GM12878 (cell line): Measurements from ENCODE around the gene FGFBP1. TPM values are rescaled to one million over a fixed set of nuclear protein-coding genes. Genes with fewer than 3 reads are reported as not detected.

Experiments
- CREM ChIP-seq: IDR thresholded peaks from 2 replicates; pipeline ENCODE4 v1.6.1; 2014; ENCODE audit warnings: antibody characterized with exemption, low read depth
- HDAC2 ChIP-seq: fragments of 200-600 bp; sonication (generic); IDR thresholded peaks from 2 replicates; pipeline ENCODE4 v1.6.1; 2017
- IRF3 ChIP-seq: fragments of 450-650 bp; IDR thresholded peaks from 2 replicates; pipeline ENCODE4 v1.6.1; 2014; ENCODE audit warnings: mild to moderate bottlenecking
- JUNB ChIP-seq: IDR thresholded peaks from 2 replicates; pipeline ENCODE4 v1.6.1; 2016; ENCODE audit warnings: antibody characterized with exemption, mild to moderate bottlenecking
- MEF2A ChIP-seq: IDR thresholded peaks from 2 replicates; pipeline ENCODE4 v1.6.1; 2011; ENCODE audit warnings: low read depth, mild to moderate bottlenecking, low read length, moderate library complexity; ENCODE audit not compliant: insufficient read depth
- MYB ChIP-seq: fragments of 150-350 bp; IDR thresholded peaks from 2 replicates; pipeline ENCODE4 v1.6.1; 2014; ENCODE audit warnings: mild to moderate bottlenecking, low read depth, low read length, borderline replicate concordance
- NFXL1 ChIP-seq: fragments of 450-650 bp; IDR thresholded peaks from 2 replicates; pipeline ENCODE4 v1.6.1; 2017; ENCODE audit warnings: antibody characterized with exemption, mild to moderate bottlenecking, borderline replicate concordance
- RB1 ChIP-seq: fragments of 450-650 bp; formaldehyde crosslinking; IDR thresholded peaks from 2 replicates; pipeline ENCODE4 v1.6.1; 2017; ENCODE audit warnings: mild to moderate bottlenecking, borderline replicate concordance
- SMC3 ChIP-seq: IDR thresholded peaks from 2 replicates; pipeline ENCODE4 v1.6.1; 2011; ENCODE audit warnings: low read length, improper control_type of control experiment, borderline replicate concordance
- ZNF687 ChIP-seq: fragments of 450-650 bp; IDR thresholded peaks from 2 replicates; pipeline ENCODE4 v1.6.1; 2017; ENCODE audit warnings: mild to moderate bottlenecking, moderate library complexity
- ZZZ3 ChIP-seq: IDR thresholded peaks from 2 replicates; pipeline ENCODE4 v1.6.1; 2011; ENCODE audit warnings: low read depth; ENCODE audit not compliant: control insufficient read depth, insufficient read length
- polyA plus RNA-seq, 11 experiments: library from polyadenylated mRNA; depleted of rRNA in 4 of 11; unstranded in 6 of 11; stranded (reverse) in 5 of 11; fragments of >200 nt; fragmentation: Nextera tagmentation in 4 of 11; fragmentation: Illumina TruSeq in 1 of 11; extraction: Ambion mirVana in 4 of 11; extraction: Trizol in 1 of 11; gene quantifications; 1 replicate in 1 of 11; 2 replicates in 10 of 11; pipeline versions ENCODE4 v1.2.1 to v1.2.3, GENCODE V29; 2011 to 2016; ENCODE audit warnings: inconsistent platforms in 2 of 11, missing spikeins in 2 of 11, low read depth in 1 of 11
- total RNA-seq, 4 experiments: library from RNA; depleted of rRNA in 3 of 4; stranded (reverse); fragments of >200 nt in 3 of 4; fragmentation: Illumina TruSeq in 1 of 4; extraction: Trizol in 1 of 4; gene quantifications; 2 replicates each; pipeline versions ENCODE4 v1.2.1 to v1.2.3, GENCODE V29; 2013 to 2021

Gene FGFBP1
- total and polyA plus RNA-seq, 10 of the 15 experiments (the other 5 are each of a cell fraction or from before 2014, with no cell fraction given): 0.09 to 0.11 (median 0.09) TPM; not detected in 7

- TF ChIP-seq ZNF687 (no peak), MEF2A (no peak), JUNB (no peak), CREM (no peak), IRF3 (no peak), MYB (no peak), RB1 (no peak), SMC3 (peak; percentile 24; the same call in 1 of the 2 replicates), HDAC2 (no peak), NFXL1 (no peak), ZZZ3 (no peak)
- TF ChIP-seq, all 136 proteins: peak for 4
Measured at GRCh38 chr4:15963001-15963451, 24.5 kb upstream of the FGFBP1 start, which contains the start of gene FGFBP2 (continued).
